HL-60/S4 treated with retinoic acid at 250 ng/mL for 4 days and 3 days (cell line): ENCODE measurements around the gene ARID5A.

Experiments used
- in situ Hi-C: fragments of 300-500 bp; cut with MboI; formaldehyde crosslinking; loops from 2 replicates; pipeline ENCODE4 v1.7.0; 2022; ENCODE audit warnings: low sequenced_read_pairs

Gene ARID5A

DNA sequence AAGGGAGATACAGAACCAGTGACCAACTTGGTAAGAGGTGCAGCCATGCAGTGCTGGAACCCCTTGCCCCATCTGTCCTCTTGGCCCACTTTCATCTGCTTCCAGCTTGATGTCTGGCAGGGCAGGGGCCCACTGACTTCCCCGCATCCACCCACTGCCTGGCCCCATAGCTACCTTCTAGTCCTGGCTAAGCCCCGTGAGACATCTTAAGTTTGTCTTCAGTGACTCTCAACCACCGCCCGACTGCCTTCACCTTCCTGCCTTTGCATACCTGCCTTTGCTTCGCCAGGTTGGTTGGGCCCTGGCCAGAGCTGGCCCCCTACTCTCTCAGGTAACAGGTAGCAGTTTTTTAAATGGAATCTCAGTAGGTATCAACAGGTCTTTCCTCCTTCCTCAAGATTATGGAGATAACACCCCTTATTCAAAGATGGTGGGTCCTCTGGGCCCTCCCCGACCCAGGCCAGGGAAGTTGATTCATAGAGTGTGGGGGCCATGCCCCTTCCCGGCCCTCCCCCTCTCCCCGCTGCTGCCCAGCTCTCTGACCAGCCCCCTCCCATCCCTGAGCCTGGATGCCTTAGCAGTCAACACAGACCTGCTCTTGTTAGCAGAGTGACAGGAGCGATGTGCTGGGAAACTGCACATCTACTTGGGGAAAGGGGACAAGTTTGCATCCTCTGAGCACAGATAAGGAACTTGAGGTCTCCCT lies 2.8 kb downstream of the ARID5A start:
- in situ Hi-C loops: no loop called here

DNA sequence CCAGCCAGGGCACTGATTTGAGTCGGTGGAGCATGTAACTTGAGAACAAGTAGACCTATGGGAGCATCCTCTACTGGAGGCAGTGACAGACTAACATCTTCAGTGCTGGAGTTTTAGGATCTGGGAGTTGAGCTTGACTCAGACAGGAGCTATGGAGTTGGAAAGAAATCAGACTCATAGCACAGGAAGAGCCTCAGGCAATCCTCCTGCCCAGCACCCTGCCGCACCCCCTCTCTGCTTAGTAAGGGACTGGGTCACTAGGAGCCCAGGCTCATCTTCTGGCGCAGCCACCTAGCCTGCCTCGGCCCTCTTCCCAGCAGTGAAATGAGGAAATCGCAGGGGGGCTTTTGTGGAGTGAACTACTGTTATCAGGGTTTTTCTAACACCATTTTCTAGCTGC lies 3.6 kb downstream of the ARID5A start:
- in situ Hi-C loops: no loop called here

DNA sequence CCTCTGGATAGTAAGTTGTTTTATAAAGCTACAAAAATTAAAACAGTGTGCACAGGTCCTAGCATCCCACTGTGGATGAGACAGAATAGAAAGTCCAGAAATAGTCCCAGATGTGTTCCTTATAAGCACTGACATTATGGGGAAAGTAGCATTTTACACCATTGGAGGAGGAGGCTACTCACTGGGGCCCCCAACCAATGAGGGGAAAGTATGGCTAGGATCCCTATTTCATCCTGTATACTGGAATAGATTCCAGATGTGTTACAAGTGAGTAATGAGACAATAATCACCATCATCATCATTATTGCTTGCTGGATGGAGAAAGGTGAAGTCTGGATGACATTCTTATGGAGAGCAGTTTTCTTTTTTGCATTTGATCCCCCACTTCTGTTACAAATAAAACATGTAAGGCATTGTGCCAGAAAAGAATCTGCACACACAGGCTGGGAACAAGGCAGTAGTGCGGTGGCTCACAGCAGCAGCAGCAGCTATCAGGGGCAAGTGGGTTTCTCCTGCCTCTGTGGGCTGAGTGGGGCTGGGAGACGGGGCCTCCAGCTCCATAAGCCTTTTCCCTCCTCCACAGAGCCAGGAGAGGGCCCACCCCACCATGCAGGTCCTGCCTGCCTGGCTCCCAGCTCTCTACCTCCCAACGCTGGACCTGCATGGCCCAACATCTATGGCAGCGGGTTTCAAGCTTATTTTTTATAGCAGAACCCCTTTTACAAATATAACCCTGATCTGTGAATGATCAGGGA lies 5.0 kb downstream of the ARID5A start:
- in situ Hi-C loops: no loop called here

DNA sequence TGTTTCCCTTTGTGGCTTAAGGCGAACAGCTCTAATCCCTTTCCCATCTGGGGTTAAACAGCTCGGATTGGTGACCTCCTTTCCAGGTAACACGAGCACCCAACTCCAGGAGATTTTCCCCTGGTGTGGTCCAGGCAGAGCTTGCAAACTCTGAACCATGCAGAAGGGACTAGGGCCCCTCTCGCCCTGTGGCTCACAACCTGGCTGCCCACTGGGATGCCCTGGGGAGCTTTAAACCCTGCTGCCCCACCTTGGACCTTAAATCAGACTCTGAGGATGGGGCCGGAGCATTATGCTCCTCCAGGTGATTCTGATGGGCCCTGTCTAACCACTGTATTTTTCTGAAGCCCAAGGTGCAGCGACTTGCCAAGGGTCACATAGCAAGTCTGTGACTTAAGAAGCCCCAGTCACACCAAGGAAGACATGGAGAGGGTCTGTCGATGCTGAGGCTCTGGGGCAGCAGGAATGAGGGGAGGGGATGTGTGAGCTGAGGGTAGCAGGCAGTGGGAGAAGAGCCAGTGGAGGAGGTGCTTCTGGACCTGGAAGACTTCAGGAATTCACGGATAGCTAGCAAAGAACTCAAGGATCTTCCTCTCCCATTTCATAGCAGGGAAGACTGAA lies 5.9 kb downstream of the ARID5A start:
- in situ Hi-C loops: no loop called here

DNA sequence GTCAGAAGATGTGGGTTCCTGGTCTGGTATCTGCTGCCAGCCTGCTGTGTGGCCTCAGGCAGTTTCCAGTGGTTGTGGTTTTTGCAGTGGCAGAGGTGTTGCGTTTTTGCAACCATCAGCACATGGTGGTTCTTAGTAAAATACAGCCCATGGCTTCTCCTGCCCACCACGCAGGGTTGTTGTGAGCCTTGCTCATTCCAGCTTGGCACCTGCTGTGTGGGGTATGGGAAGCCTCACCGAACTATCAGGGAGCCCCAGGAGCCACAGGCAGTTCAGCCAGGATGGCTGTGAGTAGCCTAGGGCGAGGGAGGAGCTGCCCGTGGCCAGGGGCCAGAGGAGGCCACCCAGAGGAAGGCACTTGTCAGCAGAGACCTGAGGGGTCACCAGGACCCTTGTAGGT lies 9.8 kb downstream of the ARID5A start:
- in situ Hi-C loops: no loop called here

DNA sequence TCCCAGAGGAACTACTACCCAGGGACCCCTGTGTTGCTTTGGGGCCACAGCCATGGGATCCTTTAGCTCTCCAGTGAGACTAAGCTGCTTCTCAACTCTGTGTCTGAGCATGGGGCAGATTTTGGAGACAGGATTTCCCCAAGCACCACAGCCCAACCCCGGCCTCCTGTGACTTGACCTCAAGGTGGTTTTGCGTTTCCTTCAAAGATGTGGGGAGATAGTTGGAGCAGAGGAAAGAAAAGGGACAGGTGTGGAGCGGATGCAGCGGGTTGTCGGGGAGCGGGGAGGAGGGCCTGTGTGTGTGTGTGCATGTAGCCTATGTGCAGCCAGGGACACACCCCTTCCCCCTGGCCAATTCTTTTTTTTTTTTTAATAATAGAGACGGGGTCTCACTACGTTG lies 10.2 kb downstream of the ARID5A start:
- in situ Hi-C loops: no loop called here

DNA sequence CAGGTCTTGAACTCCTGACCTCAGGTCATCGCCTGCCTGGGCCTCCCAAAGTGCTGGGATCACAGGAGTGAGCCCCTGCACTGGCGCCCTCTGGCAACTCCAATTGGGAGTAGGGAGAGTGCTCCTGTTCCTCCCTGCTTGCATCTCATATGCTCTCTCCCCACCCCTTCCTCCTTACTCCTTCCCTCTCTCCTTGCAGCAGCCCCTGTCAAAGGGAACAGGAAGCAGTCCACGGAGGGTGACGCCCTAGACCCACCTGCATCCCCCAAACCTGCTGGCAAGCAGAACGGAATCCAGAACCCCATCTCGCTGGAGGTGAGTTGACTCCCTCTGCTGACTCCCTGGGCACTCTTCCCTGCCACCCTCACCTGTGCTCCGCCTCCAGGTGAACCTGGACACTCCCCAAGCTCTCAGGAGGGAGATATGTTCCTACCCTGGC lies 10.7 kb downstream of the ARID5A start:
- in situ Hi-C loops: no loop called here

DNA sequence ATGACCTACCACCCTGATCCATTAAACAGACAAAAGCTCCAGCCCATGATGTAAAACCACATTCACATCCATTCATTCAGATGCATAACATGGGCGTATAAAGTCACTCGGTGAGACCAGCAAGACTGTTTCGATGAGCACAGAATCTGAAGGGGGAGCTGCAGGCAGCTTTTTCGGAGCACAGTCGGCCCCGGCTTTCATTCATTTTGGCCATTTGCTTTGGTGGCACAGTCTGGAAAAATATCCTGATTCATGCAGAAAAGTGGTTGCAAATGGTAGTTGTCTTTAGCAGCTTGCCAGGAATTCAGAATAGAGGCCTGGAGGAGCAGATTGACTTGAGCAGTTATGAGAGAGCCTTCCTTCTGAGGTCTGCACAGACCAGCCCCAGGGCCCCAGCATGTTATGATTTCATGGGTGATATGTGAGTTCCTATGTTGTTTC lies 11.2 kb downstream of the ARID5A start:
- in situ Hi-C loops: no loop called here

DNA sequence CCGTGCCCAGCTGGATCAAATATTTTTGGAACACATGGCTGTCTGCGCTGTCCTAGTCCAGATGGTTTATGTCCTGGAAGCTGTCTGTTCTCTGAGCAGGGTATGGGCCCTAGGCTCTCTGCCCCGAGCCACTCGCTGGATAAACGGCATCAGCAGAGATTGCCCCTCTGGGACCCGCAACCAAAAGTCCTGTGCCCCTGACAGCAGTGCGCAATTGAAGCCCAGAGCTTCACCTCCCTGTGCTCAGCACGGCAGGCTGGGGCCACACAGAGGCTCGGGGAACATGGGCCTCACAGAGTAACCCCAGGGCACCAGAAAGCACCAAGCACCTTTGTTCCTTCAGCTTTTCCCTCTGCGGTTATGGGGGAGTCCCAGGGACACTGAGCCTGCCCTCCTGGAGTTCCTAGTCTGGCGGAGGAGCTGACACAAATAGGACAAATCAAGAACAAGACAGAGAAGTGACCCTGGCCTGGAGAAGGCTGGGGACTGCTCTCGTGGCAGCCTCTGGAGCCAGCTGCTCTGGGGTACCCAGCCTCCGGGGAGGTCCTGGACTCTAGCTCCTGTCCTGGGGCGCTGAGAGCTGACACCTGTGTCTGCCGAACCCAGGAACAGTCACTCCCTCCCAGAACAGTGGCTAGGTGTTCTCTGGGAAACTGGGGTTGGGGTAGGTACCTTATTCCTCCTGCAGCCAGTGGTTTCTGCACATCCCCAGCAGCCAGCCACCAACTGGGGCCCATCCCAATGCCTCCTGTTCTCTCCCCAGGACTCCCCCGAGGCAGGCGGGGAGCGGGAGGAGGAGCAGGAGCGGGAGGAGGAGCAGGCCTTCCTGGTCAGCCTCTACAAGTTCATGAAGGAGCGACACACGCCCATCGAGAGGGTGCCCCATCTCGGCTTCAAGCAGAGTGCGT lies 12.3 kb downstream of the ARID5A start:
- in situ Hi-C loops: no loop called here

DNA sequence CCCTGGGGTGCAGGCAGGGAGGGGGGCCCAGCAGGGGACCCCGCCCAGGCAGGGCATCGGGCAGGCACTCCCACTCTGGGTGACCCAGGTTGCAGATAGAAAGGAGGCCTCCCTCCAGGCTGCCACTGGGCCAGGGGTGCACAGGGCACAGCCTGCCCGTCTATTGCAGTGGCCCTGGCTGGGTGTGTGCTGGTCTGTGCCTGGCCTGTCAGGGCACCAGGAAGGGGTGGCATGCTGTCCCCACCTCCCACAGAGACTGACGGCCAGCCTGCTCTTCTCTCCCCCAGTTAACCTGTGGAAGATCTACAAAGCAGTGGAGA lies 12.9 kb downstream of the ARID5A start:
- in situ Hi-C loops: no loop called here

DNA sequence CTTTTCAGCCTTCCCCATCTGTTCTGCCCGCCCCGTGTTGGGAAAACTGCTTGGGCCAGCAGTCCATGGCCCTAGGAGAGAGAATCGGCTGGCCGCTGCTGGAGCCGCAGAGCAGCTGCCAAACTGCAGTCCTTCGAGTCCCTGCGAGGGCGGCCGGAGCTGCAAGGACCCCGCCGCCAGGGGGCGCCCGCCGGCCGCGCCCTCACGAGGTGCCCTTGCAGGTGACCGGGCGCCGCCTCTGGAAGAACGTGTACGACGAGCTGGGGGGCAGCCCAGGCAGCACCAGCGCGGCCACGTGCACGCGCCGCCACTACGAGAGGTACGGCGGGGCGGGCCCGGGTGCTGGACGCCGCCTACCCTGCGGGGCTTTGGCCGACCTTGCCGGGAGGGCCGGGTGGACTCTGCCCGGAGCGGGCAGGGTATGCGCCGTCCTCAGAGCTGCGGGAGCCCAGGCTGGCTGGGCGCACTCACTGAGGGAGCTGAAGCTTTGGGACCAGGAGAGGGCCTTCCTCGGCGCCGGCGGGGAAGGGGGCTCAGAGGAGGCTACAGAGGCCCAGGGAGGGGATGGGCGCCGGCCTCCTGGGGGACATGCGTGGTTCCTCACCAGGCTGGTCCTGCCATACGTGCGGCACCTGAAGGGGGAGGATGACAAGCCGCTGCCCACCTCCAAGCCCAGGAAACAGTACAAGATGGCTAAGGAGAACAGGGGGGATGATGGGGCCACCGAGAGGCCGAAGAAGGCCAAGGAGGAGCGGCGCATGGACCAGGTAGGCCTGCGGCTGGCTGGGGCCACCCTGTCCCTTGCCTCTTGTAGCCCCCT lies 13.6 kb downstream of the ARID5A start:
- in situ Hi-C loops: loop anchor here (25.0 kb wide), 1 partner anchor 138 kb away; no protein-coding TSS in a partner anchor

DNA sequence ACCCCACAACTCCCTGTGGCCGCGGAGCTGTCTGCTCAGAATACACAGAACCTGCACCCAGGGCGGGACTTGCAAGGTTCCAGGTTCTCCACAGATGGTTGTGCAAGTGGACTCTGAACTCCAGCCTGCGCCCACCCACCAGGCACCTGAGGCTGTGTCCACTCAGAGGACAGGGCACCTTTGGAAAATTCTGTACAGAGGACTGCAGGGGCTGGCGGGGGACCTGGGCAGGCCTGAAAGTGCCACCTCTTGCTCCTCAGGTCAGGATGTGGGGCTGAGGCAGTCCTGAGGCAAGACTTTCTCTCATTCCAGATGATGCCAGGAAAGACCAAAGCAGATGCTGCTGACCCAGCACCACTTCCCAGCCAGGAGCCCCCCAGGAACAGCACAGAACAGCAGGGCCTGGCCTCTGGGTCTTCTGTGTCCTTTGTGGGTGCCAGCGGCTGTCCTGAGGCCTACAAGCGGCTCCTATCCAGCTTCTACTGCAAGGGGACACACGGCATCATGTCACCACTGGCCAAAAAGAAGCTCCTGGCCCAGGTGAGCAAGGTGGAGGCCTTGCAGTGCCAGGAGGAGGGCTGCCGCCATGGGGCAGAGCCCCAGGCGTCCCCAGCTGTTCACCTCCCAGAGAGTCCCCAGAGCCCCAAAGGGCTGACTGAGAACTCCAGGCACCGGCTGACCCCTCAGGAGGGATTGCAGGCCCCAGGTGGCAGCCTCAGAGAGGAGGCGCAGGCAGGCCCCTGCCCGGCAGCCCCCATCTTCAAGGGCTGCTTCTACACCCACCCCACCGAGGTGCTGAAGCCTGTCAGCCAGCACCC lies 14.4 kb downstream of the ARID5A start:
- in situ Hi-C loops: loop anchor here (25.0 kb wide), 1 partner anchor 139 kb away; no protein-coding TSS in a partner anchor

DNA sequence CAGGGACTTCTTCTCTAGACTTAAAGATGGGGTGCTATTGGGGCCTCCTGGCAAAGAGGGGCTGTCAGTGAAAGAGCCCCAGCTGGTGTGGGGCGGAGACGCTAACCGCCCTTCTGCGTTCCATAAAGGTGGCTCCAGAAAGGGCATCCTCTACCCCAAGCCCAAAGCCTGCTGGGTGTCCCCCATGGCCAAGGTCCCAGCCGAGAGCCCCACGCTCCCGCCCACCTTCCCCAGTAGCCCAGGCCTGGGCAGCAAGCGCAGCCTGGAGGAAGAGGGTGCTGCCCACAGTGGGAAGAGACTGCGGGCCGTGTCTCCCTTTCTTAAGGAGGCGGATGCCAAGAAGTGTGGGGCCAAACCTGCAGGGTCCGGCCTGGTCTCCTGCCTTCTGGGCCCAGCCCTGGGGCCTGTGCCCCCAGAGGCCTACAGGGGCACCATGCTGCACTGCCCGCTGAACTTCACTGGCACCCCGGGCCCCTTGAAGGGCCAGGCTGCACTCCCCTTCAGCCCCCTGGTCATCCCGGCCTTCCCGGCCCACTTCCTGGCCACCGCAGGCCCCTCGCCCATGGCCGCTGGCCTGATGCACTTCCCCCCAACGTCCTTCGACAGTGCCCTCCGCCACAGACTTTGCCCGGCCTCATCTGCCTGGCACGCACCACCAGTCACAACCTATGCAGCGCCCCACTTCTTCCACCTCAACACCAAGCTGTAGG lies 15.2 kb downstream of the ARID5A start:
- in situ Hi-C loops: loop anchor here (25.0 kb wide), 1 partner anchor 139 kb away; no protein-coding TSS in a partner anchor

DNA sequence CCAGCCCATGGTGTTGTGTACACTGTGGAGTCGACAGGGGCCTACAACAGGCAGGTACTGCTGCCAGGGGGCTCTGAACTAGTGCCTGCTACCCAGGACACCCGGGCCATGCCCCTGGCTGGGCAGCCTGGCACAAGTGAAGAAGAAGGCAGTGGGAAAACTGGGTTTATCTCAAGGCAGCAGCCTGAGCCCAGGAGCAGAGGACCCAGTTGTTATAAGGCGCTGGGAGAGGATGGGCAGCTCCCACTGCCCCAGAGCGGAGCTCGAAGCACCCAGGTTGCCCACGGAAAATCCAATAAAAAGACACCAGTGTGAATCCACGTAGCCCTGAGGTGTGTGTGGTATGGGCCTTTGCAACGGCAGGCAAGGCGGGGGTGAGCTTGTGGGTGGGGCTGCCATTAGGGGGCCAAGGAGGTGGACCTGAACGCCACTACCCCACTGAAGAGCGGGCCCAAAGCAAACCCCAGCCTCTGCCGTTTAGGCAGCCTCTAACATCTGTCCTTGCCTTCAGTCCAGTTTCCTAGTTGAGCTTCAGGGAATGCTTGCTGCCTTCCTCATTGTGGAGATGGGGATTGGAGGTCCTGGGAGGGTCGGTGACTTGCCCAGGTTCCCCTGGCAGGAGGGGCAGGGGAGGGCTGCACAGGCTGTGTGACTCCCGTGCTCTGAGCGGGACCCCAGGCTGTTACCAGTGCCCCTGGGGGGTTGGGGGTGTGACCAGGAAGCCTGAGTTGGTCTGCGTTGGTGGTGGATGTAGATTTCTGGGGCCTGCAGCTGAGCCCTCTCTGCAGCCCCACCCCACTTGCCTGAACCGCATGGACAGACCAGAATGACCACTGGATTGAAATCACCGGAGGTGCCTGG lies 16.0 kb downstream of the ARID5A start:
- in situ Hi-C loops: loop anchor here (25.0 kb wide), 1 partner anchor 140 kb away; no protein-coding TSS in a partner anchor

DNA sequence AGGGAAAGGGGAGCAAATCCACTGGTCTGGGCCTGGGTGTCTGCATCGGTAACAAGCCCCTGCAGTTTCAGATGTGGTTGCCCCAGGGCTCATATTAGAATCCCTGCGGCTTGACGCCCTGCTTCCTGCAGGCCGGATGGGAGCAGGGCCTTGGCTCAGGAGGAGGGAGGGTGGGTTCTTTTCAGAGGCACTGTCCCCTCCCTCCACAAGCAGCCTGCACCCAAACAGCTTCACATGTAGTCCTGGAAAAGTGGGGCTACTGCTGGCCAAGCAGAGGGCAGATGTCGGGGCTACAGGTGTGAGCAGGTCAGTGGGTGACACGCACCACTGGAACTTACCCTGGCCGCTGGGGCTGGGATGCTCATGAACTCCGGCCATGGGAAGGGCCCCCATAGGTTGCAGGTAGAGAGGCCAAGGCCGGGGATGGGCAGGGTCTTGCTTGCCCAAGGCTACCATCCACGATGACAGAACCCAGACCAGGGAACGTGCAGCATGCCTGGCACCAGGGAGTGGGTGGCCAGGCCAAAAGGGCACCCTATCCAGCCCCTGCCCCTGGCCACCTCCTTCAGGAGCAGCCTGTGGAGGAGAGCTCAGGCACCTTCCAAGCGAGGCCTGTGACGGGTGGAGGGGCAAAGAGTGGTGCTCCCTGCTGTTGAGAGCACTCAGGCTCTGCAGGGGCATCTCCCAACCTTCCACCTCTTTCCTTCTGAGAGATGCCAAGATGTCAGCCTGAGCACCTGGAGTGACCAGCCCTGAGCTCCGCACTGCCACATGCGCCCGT lies 16.8 kb downstream of the ARID5A start:
- in situ Hi-C loops: loop anchor here (25.0 kb wide), 1 partner anchor 141 kb away; no protein-coding TSS in a partner anchor

DNA sequence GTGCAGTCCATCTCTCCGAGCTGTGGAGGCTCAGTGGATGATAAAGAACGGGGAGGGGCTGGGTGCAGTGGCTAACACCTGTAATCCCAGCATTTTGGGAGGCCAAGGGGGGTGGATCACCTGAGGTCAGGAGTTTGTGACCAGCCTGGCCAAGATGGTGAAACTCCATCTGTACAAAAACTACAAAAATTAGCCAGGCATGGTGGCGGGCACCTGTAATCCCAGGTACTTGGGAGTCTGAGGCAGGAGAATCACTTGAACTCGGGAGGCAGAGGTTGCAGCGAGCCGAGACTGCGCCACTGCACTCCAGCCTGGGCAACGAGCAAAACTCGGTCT lies 17.4 kb downstream of the ARID5A start:
- in situ Hi-C loops: loop anchor here (25.0 kb wide), 1 partner anchor 142 kb away; no protein-coding TSS in a partner anchor
